PC-9 (cell line): ENCODE results near the gene PRKG1.

Experiments used
- EZH2 ChIP-seq: fragments of 200-600 bp; sonication (generic); IDR thresholded peaks from 2 replicates; pipeline ENCODE4 v1.8.0; 2017; ENCODE audit warnings: antibody characterized with exemption, low read depth
- TF ChIP-seq, protein P1 (sequence below): fragments of 200-600 bp; sonication (generic); conservative IDR thresholded peaks from 2 replicates; pipeline ENCODE4 v1.6.1; 2017; ENCODE audit warnings: mixed run types, antibody characterized with exemption, mild to moderate bottlenecking, moderate library complexity

DNA sequence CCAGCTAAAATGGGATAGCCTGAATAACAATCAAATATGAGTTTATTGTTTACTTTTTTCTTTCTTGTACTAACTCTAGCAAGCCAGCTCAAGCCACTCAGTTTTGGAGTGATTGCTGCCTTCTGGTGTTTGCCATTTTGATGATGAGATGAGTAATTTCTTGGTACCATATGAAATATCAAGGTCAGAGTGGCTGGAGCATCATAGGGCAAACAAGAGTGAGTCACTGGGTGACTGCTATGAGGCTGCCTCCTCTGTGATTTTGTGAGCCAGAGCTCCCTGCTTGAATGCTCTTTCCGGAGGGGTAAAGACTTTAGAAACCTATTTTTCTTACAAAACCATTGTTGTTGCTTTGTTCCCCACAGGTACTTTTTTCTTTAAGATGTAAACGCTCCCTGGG is 295.6 kb downstream of the PRKG1 start:
- TF ChIP-seq, protein P1, sequence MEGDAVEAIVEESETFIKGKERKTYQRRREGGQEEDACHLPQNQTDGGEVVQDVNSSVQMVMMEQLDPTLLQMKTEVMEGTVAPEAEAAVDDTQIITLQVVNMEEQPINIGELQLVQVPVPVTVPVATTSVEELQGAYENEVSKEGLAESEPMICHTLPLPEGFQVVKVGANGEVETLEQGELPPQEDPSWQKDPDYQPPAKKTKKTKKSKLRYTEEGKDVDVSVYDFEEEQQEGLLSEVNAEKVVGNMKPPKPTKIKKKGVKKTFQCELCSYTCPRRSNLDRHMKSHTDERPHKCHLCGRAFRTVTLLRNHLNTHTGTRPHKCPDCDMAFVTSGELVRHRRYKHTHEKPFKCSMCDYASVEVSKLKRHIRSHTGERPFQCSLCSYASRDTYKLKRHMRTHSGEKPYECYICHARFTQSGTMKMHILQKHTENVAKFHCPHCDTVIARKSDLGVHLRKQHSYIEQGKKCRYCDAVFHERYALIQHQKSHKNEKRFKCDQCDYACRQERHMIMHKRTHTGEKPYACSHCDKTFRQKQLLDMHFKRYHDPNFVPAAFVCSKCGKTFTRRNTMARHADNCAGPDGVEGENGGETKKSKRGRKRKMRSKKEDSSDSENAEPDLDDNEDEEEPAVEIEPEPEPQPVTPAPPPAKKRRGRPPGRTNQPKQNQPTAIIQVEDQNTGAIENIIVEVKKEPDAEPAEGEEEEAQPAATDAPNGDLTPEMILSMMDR: no peak
- no peak for TF ChIP-seq EZH2
